OCI-LY3 (cell line): Measurements from ENCODE around the gene HES4.

Experiments used
- H2AFZ ChIP-seq: fragments of 200-600, 300-600 bp; shearing (Covaris generic); 2 replicates; pipeline ENCODE4 v1.6.0; 2014; ENCODE audit warnings: antibody characterized with exemption, low read depth, low read length
- H3K27ac ChIP-seq: fragments of 200-600, 300-600 bp; sonication (generic); 2 replicates; pipeline ENCODE4 v1.5.1; 2014; ENCODE audit warnings: mild to moderate bottlenecking, low read length, moderate library complexity, mixed read lengths
- H3K27me3 ChIP-seq: fragments of 200-600, 300-600 bp; sonication (generic); 2 replicates; pipeline ENCODE4 v1.6.1; 2014; ENCODE audit warnings: low read depth, low read length, mixed read lengths
- H3K36me3 ChIP-seq: fragments of 200-600, 300-600 bp; sonication (generic); replicated peaks from 2 replicates; pipeline ENCODE3; 2014; ENCODE audit warnings: low read depth, low read length, mixed read lengths
- H3K4me1 ChIP-seq: fragments of 300-600, 200-600 bp; sonication (generic); 2 replicates; pipeline ENCODE4 v1.6.1; 2014; ENCODE audit warnings: low read length, mixed read lengths
- H3K4me2 ChIP-seq: fragments of 200-600, 300-600 bp; sonication (generic); 2 replicates; pipeline ENCODE4 v1.6.1; 2014; ENCODE audit warnings: low read length, mixed read lengths
- H3K4me3 ChIP-seq: fragments of 300-600, 200-600 bp; sonication (generic); 2 replicates; pipeline ENCODE4 v1.5.1; 2014; ENCODE audit warnings: antibody characterized with exemption, mild to moderate bottlenecking, low read length, moderate library complexity
- H3K79me2 ChIP-seq: fragments of 300-600, 200-600 bp; shearing (Covaris generic); 2 replicates; pipeline ENCODE4 v1.6.1; 2014; ENCODE audit warnings: mild to moderate bottlenecking, low read length, mixed read lengths
- H3K9ac ChIP-seq: fragments of 300-600, 200-600 bp; shearing (Covaris generic); 2 replicates; pipeline ENCODE4 v1.6.0; 2014; ENCODE audit warnings: mild to moderate bottlenecking, low read length, moderate library complexity
- H3K9me3 ChIP-seq: fragments of 200-600, 300-600 bp; shearing (Covaris generic); 2 replicates; pipeline ENCODE4 v1.6.1; 2014; ENCODE audit warnings: low read length, mixed read lengths; ENCODE audit not compliant: insufficient read depth
- H4K20me1 ChIP-seq: fragments of 200-600, 300-600 bp; sonication (generic); 2 replicates; pipeline ENCODE4 v1.6.1; 2016; ENCODE audit warnings: low read length, mixed read lengths; ENCODE audit not compliant: insufficient read depth
- CTCF ChIP-seq: fragments of 200-600, 300-600 bp; sonication (generic); IDR thresholded peaks from 2 replicates; pipeline ENCODE4 v1.5.1; 2014; ENCODE audit warnings: antibody characterized with exemption, low read length, low read depth
- EZH2phosphoT487 ChIP-seq: fragments of 200-600 bp; shearing (Covaris generic); IDR thresholded peaks from 2 replicates; pipeline ENCODE4 v1.6.1; 2018; ENCODE audit warnings: antibody characterized with exemption, mixed run types, low read depth

The HES4 gene

DNA sequence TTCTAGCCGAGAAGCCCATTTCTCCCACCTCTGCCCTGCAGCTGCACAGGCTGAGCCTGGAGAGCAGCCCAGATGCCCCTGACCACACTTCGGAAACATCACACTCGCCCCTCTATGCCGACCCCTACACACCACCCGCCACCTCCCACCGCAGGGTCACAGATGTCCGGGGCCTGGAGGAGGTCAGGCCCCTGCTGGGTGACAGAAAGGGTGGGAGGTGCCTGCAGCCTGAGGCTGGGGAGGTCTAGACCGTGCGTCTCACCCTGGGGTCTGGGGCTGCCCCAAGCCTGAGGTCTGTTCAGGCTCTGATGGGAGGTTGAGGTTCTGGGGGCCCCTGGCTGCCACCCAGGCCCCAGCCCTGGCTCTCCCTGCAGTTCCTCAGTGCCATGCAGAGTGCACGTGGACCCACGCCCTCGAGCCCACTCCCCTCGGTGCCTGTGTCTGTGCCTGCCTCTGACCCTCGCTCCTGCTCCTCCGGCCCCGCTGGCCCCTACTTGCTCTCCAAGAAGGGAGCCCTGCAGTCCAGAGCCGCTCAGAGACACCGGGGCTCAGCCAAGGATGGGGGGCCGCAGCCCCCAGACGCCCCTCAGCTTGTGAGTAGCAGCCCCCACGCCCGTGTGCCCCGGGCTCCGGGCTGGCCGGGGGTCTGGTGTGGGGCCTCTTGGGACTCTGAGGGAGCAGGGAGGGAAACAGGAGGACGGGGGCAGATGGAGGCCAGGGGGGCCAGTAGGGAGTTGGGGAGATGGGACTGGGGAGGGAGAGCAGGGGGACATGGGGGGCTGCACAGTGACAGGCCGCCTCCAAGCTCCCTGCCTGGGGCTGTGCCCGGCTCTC is 26.2 kb downstream of the HES4 start:
- no peaks in the 10 kb centered on the region for H4K20me1 ChIP-seq
- no peak overlapping the region for H3K4me3 ChIP-seq
- TF ChIP-seq EZH2phosphoT487 = no peak
- no peak for TF ChIP-seq CTCF
- H3K4me1 ChIP-seq = no peaks in the 10 kb centered on the region
- H3K9me3 ChIP-seq = no peaks in the 10 kb centered on the region
- H3K27me3 ChIP-seq = peaks cover 4% of the 10 kb centered on the region; the same call in 1 of the 2 replicates
- H3K4me2 ChIP-seq = no peak overlapping the region
- H3K79me2 ChIP-seq = no peaks in the 10 kb centered on the region
- no peak overlapping the region for H3K27ac ChIP-seq
- H3K36me3 ChIP-seq = no peaks in the 10 kb centered on the region
- no peak overlapping the region for H3K9ac ChIP-seq
- H2AFZ ChIP-seq = no peak overlapping the region

- Histone ChIP-seq H3K4me2 (no peak overlapping the region), H4K20me1 (no peaks in the 10 kb centered on the region), H3K4me1 (no peaks in the 10 kb centered on the region), H3K36me3 (no peaks in the 10 kb centered on the region), H3K9me3 (no peaks in the 10 kb centered on the region), H3K27me3 (peaks cover 4% of the 10 kb centered on the region; the same call in 1 of the 2 replicates), H3K9ac (no peak overlapping the region), H3K27ac (no peak overlapping the region), H3K79me2 (no peaks in the 10 kb centered on the region), H3K4me3 (no peak overlapping the region), H2AFZ (no peak overlapping the region)
- no peak for TF ChIP-seq CTCF
- no peak for TF ChIP-seq EZH2phosphoT487
Observed at GRCh38 chr1:972726-973458, 27.0 kb downstream of the HES4 start.

- TF ChIP-seq EZH2phosphoT487 = no peak
- TF ChIP-seq CTCF = no peak
- H3K4me1 ChIP-seq = peaks cover 5% of the 10 kb centered on the region; the same call in 1 of the 2 replicates
- no peak overlapping the region for H3K4me3 ChIP-seq
- no peaks in the 10 kb centered on the region for H3K36me3 ChIP-seq
- no peaks in the 10 kb centered on the region for H3K79me2 ChIP-seq
- H3K27ac ChIP-seq = no peak overlapping the region
- H3K9me3 ChIP-seq = no peaks in the 10 kb centered on the region
- peaks cover 4% of the 10 kb centered on the region; the same call in 1 of the 2 replicates for H3K27me3 ChIP-seq
- no peak overlapping the region for H3K4me2 ChIP-seq
- H3K9ac ChIP-seq = no peak overlapping the region
- no peaks in the 10 kb centered on the region for H4K20me1 ChIP-seq
- H2AFZ ChIP-seq = no peak overlapping the region
Observed at GRCh38 chr1:971751-972506, 28.0 kb downstream of the HES4 start.
